Colon (tissue), 2 donors: ENCODE measurements around the gene ATN1.
"Not testable (repeated sequence)": the region's sequence is repeated elsewhere in the genome, so short reads cannot be mapped to it uniquely, and the experiment has no call there.

Source experiments
- FAIRE-seq: peaks from 2 replicates; lab custom pipeline; 2012; peaks lifted over from hg19 to GRCh38; lab: Jason Lieb, UNC
- donor health status: control.
- donor health status: control.

Gene ATN1

GRCh38 chr12:6904280-6905276, 23.2 kb upstream of the ATN1 start, which contains the start of gene LRRC23:
TSS of gene LRRC23 (plus strand) at chr12:6904822. CDS start at chr12:6905634, 812 bp downstream.
- peak; percentile 74 for FAIRE-seq

GRCh38 chr12:6905414-6906040, 22.2 kb upstream of the ATN1 start:
- no peak for FAIRE-seq

- FAIRE-seq, result not testable (repeated sequence)
Observed at GRCh38 chr12:6908141-6908540, 19.6 kb upstream of the ATN1 start.

GRCh38 chr12:6909421-6910145, 18.2 kb upstream of the ATN1 start:
- FAIRE-seq, result no peak

- no peak for FAIRE-seq
Observed at GRCh38 chr12:6912164-6912935, 15.4 kb upstream of the ATN1 start.

- no peak for FAIRE-seq
Observed at GRCh38 chr12:6914246-6914946, 13.4 kb upstream of the ATN1 start, which contains the start of gene ENO2. TSS of gene ENO2 (plus strand) at chr12:6914580. CDS start at chr12:6915833, 1,253 bp downstream.

GRCh38 chr12:6914947-6915788, 12.6 kb upstream of the ATN1 start:
- FAIRE-seq, result no peak

- no peak for FAIRE-seq
Observed at GRCh38 chr12:6915789-6916285, 11.9 kb upstream of the ATN1 start.

- FAIRE-seq, result no peak
Observed at GRCh38 chr12:6916426-6917200, 11.1 kb upstream of the ATN1 start.

GRCh38 chr12:6917491-6918231, 10.1 kb upstream of the ATN1 start:
- FAIRE-seq, result no peak

- FAIRE-seq, result no peak
Observed at GRCh38 chr12:6919588-6919987, 8.2 kb upstream of the ATN1 start.

- FAIRE-seq, result no peak
Observed at GRCh38 chr12:6921539-6921938, 6.2 kb upstream of the ATN1 start.

- no peak for FAIRE-seq
Observed at GRCh38 chr12:6921996-6922946, 5.5 kb upstream of the ATN1 start.

GRCh38 chr12:6923003-6923732, 4.6 kb upstream of the ATN1 start:
- FAIRE-seq, result no peak

- FAIRE-seq, result no peak
Observed at GRCh38 chr12:6923851-6924250, 3.9 kb upstream of the ATN1 start.

GRCh38 chr12:6925239-6925539, 2.6 kb upstream of the ATN1 start:
- FAIRE-seq, result no peak
